PFSK-1 (cell line): ENCODE measurements around the gene ZMYND19.

Experiments used
- POLR2AphosphoS5 ChIP-seq: IDR thresholded peaks from 2 replicates; pipeline ENCODE4 v1.6.1; 2012; ENCODE audit warnings: low read depth, mild to moderate bottlenecking, control low read depth, low read length, moderate library complexity
- TAF1 ChIP-seq: IDR thresholded peaks from 2 replicates; pipeline ENCODE4 v1.6.1; 2012; ENCODE audit warnings: low read length, control low read depth, borderline replicate concordance; ENCODE audit not compliant: insufficient read depth

DNA sequence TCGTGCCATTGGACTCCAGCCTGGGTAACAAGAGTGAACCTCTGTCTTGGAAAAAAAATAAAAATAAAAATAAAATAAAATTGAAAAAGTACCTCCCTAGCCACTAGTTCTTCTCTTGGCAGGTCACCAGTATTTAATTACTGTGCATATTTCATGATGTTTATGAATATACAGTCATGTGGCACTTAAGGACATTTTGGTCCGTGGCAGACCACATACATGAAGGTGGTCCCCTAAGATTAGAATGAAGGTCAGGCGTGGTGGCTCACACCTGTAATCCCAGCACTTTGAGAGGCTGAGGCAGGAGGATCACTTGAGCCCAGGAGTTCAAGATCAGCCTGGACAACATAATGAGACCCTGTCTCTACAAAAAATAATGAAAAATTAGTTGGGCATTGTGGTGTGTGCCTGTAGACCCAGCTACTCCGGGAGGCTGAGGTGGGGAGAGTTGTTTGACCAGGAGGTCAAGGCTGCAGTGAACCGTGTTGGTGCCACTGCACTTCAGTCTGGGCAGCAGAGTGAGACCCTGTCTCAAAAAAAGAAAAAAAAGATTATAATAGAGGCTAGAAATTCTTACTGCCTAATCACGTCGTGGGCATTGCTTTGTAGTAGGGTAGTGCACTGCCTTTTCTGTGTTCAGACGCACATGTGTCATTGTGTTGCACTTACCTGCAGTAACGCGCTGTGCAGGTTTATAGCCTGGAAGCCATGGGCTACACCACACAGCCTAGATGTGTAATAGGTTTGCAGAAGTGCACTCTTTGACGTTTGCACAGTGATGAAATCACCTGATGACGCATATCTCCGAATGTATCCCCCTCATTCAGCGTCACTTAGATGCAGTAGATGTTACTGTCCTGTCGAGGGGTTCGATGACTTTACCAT is 41.3 kb upstream of the ZMYND19 start:
- TF ChIP-seq POLR2AphosphoS5: no peak
- no peak for TF ChIP-seq TAF1
